ENCODE measurements around the gene DRD2. TPM values are rescaled to one million over a fixed set of nuclear protein-coding genes. Genes with fewer than 3 reads are reported as not detected.

Gene DRD2
- total RNA-seq, 1 experiment from 2014 or later = 0.44 TPM

DNA sequence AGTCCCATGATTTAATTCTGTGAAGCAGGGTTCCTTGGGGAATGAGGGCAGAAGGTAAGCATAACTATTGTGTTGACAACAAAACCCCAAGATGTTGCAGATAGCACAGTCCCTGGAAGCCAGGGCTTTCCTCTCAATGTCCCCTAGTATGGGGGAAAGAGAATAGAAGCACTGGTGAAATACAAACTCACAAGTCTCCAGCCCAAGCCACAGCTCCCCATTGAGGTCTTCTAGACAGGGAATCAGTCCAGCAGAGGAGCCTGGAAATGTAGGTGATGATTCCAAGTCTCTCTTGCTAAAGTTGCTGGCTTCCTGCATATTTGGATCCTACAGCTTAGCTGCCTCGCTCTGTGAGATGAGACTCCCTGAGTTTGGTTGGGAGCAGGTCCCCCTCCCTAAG lies 31.7 kb upstream of the DRD2 start:
- Histone ChIP-seq H3K14ac (ENCODE audit: insufficient read depth, low read length) (no peak overlapping the region), H3K56ac (ENCODE audit: insufficient read length, low read depth, low read length) (no peak overlapping the region), H3K9ac (ENCODE audit: extremely low read depth, insufficient read length, low read length) (no peak overlapping the region), H3K4me1 (ENCODE audit: insufficient read depth, low read length) (no peaks in the 10 kb centered on the region), H3K4ac (ENCODE audit: low read depth, low read length) (no peak overlapping the region), H2BK15ac (ENCODE audit: low read depth, low read length) (no peak overlapping the region), H4K91ac (ENCODE audit: insufficient read length, low read depth, low read length) (no peak overlapping the region), H2BK120ac (ENCODE audit: low read depth, low read length, poor library complexity, severe bottlenecking) (no peak overlapping the region), H2BK20ac (ENCODE audit: low read depth, low read length, poor library complexity, severe bottlenecking) (no peak overlapping the region), H3K79me2 (ENCODE audit: insufficient read depth, low read length) (no peaks in the 10 kb centered on the region), H3K23ac (ENCODE audit: insufficient read length, low read depth, low read length) (no peak overlapping the region), H3K27me3 (ENCODE audit: insufficient read depth, low read length) (no peaks in the 10 kb centered on the region), H4K8ac (replicated peaks; ENCODE audit: insufficient read length, low read depth, low read length) (no peak overlapping the region), H3K18ac (ENCODE audit: insufficient read length, low read depth, low read length) (no peak overlapping the region), H2AFZ (ENCODE audit: low read length) (no peak overlapping the region), H3T11ph (ENCODE audit: low read length) (no peak overlapping the region), H3K27ac (ENCODE audit: insufficient read length, low read depth, low read length) (no peak overlapping the region), H2BK5ac (ENCODE audit: insufficient read length, low read length) (no peak overlapping the region), H3K4me2 (ENCODE audit: insufficient read depth, insufficient read length, low read length) (no peak overlapping the region), H2AK5ac (ENCODE audit: insufficient read length, low read length) (no peak overlapping the region), H2BK12ac (ENCODE audit: insufficient read length, low read depth, low read length) (no peak overlapping the region), H3K23me2 (ENCODE audit: insufficient read length, low read depth, low read length, poor library complexity, severe bottlenecking) (no peaks in the 10 kb centered on the region), H3K9me3 (ENCODE audit: control insufficient read depth, low read depth, low read length) (no peaks in the 10 kb centered on the region), H4K20me1 (ENCODE audit: control insufficient read depth, insufficient read depth, insufficient read length) (no peaks in the 10 kb centered on the region), H4K5ac (ENCODE audit: insufficient read length, low read depth, low read length) (no peak overlapping the region), H3K79me1 (ENCODE audit: insufficient read depth, low read depth, low read length, poor library complexity, severe bottlenecking) (no peaks in the 10 kb centered on the region)
- Mint-ChIP-seq H3K4me3 (no peak overlapping the region), H3K9me3 (no peaks in the 10 kb centered on the region), H3K4me1 (peaks cover 5 to 9% of the 10 kb centered on the region in 2 experiments; a peak in 3 of 4 replicates), H3K36me3 (ENCODE audit: insufficient read depth in 1 of 3, low read depth in 3 of 3) (no peaks in the 10 kb centered on the region), H3K27me3 (ENCODE audit: low read depth) (peaks cover 40% of the 10 kb centered on the region), H3K27ac (no peak overlapping the region)
- TF ChIP-seq, protein P1, sequence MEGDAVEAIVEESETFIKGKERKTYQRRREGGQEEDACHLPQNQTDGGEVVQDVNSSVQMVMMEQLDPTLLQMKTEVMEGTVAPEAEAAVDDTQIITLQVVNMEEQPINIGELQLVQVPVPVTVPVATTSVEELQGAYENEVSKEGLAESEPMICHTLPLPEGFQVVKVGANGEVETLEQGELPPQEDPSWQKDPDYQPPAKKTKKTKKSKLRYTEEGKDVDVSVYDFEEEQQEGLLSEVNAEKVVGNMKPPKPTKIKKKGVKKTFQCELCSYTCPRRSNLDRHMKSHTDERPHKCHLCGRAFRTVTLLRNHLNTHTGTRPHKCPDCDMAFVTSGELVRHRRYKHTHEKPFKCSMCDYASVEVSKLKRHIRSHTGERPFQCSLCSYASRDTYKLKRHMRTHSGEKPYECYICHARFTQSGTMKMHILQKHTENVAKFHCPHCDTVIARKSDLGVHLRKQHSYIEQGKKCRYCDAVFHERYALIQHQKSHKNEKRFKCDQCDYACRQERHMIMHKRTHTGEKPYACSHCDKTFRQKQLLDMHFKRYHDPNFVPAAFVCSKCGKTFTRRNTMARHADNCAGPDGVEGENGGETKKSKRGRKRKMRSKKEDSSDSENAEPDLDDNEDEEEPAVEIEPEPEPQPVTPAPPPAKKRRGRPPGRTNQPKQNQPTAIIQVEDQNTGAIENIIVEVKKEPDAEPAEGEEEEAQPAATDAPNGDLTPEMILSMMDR (conservative IDR thresholded peaks at IDR 0.05) = no peak
- no CpG with 5 or more reads among the region's 1 CpG for WGBS (ENCODE audit: extremely low coverage, insufficient read length, low lambda C conversion rate)
- DNase-seq = no peak

All from H9 (cell line).